Tibial artery (tissue), 4 donors: ENCODE data around the gene SEC61A2.

Source experiments
- DNase-seq, 2 donors: peaks; one replicate each; pipeline ENCODE4 v3.0.0-alpha.2; 2019
- H3K27ac ChIP-seq, 2 donors: fragments of 200-600 bp; sonication (generic) in 1 of 2; 1 replicate in 1 of 2; 2 replicates in 1 of 2; pipeline ENCODE4 v1.5.1; 2018 to 2019; ENCODE audit warnings: mild to moderate bottlenecking in 1 of 2
- H3K27me3 ChIP-seq, 2 donors: fragments of 200-600 bp; sonication (generic) in 1 of 2; one replicate each; pipeline versions ENCODE4 v1.5.1 to v1.6.0; 2016 to 2019
- H3K36me3 ChIP-seq, 3 donors: fragments of 200-600 bp; sonication (generic) in 2 of 3; one replicate each; pipeline ENCODE4 v1.5.1; 2016 to 2019; ENCODE audit warnings: mild to moderate bottlenecking in 2 of 3
- H3K4me1 ChIP-seq, 4 donors: fragments of 200-600 bp; sonication (generic) in 2 of 4; 1 replicate in 3 of 4; 2 replicates in 1 of 4; pipeline ENCODE4 v1.5.1; 2016 to 2019
- H3K4me3 ChIP-seq, 2 donors: fragments of 200-600 bp; sonication (generic) in 1 of 2; 1 replicate in 1 of 2; 2 replicates in 1 of 2; pipeline ENCODE4 v1.5.1; 2018 to 2019; ENCODE audit warnings: mild to moderate bottlenecking in 2 of 2
- H3K9me3 ChIP-seq, 3 donors: fragments of 200-600 bp; sonication (generic) in 1 of 3; one replicate each; pipeline ENCODE4 v1.5.1; 2016 to 2019
- intact Hi-C: fragments of 100-400 bp; cut with DNase I; formaldehyde crosslinking; loops from one replicate; pipeline ENCODE4 v1.15.0; 2023; ENCODE audit warnings: low total_unique reads
- TF ChIP-seq, protein P1 (sequence below), 2 experiments: fragments of 200-600 bp in 1 of 2; fragments of 450-650 bp in 1 of 2; IDR thresholded peaks; one replicate each; pipeline ENCODE4 v1.5.1; 2017 to 2019; ENCODE audit warnings: antibody characterized with exemption in 2 of 2, mild to moderate bottlenecking in 1 of 2, moderate library complexity in 1 of 2

Gene SEC61A2

DNA sequence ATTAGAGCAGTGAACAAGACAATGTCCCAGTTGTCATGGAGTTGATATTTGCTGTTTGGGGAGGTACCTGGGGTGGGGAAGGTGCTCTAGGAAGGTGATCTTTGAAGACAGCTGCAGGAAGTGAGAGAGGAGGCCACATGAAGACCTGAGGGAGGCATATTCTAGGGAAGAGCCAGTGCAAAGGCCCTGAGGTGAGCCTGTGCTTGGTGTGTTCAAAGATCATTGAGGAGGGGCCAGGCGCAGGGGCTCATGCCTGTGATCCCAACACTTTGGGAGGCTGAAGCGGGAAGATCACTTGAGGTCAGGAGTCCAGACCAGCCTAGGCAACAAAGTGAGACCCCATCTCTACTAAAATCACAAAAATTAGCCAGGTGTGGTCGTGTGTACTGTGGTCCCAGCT, 15.1 kb downstream of the SEC61A2 start:
- H3K4me3 ChIP-seq = no peak overlapping the region
- intact Hi-C loops = no loop called here
- no peak overlapping the region for H3K27ac ChIP-seq
- H3K27me3 ChIP-seq = no peaks in the 10 kb centered on the region
- no peaks in the 10 kb centered on the region for H3K9me3 ChIP-seq
- TF ChIP-seq, protein P1, sequence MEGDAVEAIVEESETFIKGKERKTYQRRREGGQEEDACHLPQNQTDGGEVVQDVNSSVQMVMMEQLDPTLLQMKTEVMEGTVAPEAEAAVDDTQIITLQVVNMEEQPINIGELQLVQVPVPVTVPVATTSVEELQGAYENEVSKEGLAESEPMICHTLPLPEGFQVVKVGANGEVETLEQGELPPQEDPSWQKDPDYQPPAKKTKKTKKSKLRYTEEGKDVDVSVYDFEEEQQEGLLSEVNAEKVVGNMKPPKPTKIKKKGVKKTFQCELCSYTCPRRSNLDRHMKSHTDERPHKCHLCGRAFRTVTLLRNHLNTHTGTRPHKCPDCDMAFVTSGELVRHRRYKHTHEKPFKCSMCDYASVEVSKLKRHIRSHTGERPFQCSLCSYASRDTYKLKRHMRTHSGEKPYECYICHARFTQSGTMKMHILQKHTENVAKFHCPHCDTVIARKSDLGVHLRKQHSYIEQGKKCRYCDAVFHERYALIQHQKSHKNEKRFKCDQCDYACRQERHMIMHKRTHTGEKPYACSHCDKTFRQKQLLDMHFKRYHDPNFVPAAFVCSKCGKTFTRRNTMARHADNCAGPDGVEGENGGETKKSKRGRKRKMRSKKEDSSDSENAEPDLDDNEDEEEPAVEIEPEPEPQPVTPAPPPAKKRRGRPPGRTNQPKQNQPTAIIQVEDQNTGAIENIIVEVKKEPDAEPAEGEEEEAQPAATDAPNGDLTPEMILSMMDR (IDR thresholded peaks at IDR 0.05) = no peak
- DNase-seq = no peak
- H3K4me1 ChIP-seq = no peaks in the 10 kb centered on the region
- peaks cover 38 to 86% (median 51%) of the 10 kb centered on the region in 3 donors for H3K36me3 ChIP-seq

DNA sequence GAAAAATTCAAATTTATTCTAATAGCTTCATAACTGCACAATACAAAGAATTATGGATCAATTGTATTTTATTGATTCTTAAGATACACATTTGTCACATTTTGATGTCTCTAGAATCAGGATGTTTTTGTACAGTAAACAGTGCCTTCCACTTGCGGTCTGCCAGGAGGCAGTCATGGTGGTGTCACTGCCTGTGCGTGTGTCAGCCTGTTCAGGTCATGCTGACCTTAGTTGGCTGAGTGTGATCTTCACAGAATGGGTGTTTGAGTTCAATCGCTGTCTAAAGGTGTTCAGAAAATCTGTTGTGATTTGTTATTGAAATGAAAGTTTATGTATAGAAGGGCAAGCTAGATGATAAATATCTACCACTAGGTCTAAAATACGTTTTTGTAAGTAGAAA, 20.7 kb downstream of the SEC61A2 start:
- Histone ChIP-seq H3K4me1 (no peaks in the 10 kb centered on the region), H3K36me3 (peaks cover 27 to 74% (median 37%) of the 10 kb centered on the region in 3 donors), H3K27ac (no peak overlapping the region), H3K27me3 (no peaks in the 10 kb centered on the region), H3K4me3 (no peak overlapping the region), H3K9me3 (no peaks in the 10 kb centered on the region)
- DNase-seq = no peak
- intact Hi-C loops = no loop called here
- TF ChIP-seq, protein P1 (IDR thresholded peaks at IDR 0.05) = no peak

DNA sequence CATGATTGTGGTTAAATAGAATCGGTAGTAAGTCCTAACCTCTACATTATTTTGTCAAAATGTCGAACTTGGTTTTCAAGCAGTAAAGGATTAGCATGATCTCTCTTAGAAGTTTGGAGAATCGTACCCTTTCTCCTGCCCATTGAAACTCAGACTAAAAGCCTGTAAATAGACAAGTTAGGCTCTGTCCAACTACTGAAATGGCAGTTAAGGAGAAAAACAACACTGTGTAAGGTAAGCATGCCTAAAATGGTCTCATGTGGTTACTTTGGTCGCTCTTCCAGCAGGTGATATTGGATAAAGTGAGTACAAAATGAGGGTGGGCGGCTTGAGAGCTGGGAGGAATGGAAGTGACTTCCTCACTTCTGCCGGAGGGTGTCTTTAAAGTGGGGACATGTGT, 25.0 kb downstream of the SEC61A2 start:
- H3K27me3 ChIP-seq = no peaks in the 10 kb centered on the region
- H3K36me3 ChIP-seq = peaks cover 31 to 72% (median 50%) of the 10 kb centered on the region in 3 donors
- DNase-seq = no peak
- no peaks in the 10 kb centered on the region for H3K9me3 ChIP-seq
- intact Hi-C loops = no loop called here
- H3K4me3 ChIP-seq = no peak overlapping the region
- no peak overlapping the region for H3K27ac ChIP-seq
- H3K4me1 ChIP-seq = no peaks in the 10 kb centered on the region
- TF ChIP-seq, protein P1 (IDR thresholded peaks at IDR 0.05) = no peak

DNA sequence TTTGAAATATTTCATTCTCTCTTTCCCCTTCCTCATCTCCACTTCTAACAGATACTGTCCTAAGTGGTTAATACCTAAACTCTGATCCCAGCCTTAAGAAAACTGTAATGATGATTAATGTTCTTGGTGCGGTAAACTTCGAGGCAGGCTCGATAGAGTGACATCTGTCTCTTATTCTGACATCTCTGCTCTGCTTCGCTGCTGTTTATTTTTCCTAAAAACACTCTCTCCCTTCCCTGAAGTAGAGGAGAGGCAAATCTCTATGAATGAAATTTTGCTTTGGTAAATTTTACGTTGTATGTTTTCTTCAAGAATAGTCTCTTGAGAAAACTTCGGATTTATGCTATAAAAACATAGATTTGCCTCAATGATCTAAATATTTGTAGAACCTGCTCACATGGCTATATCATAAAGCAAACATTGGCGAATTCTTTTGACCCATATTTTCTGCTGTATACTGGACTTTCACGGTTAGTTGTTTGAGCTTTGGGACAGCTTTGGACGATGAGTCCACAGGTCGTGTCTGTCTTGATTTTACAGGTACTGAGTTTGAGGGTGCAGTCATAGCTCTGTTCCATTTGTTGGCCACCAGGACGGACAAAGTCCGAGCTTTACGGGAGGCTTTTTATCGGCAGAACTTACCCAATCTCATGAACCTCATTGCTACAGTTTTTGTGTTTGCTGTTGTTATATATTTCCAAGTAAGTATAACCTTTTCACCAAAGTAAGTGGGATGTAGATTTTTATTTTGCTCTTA, 27.1 kb downstream of the SEC61A2 start:
- no peak for DNase-seq
- peaks cover 34 to 69% (median 45%) of the 10 kb centered on the region in 3 donors for H3K36me3 ChIP-seq

DNA sequence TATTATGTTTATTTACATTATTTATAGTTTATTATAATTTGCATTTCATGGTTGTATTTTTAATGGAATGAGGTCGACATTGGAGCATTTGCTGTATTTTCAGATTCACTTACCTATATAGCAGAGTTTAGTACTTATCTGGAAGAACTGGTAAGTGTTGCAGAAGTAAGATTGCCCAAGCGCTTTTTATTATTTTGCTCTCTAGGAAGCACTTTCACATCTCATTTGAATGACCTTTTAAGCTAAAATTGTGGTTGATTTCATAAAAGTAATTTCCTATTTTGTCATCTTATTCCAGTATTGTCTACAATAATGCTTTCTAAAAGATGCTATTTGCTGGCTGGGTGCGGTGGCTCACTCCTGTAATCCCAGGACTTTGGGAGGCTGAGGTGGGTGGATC, 28.6 kb downstream of the SEC61A2 start:
- H3K27me3 ChIP-seq = no peaks in the 10 kb centered on the region
- TF ChIP-seq, protein P1 (IDR thresholded peaks at IDR 0.05) = no peak
- no peak overlapping the region for H3K27ac ChIP-seq
- no peak for DNase-seq
- no peaks in the 10 kb centered on the region for H3K4me1 ChIP-seq
- H3K4me3 ChIP-seq = no peak overlapping the region
- H3K36me3 ChIP-seq = peaks cover 50 to 76% (median 60%) of the 10 kb centered on the region in 3 donors
- no peaks in the 10 kb centered on the region for H3K9me3 ChIP-seq
- intact Hi-C loops = no loop called here

More for the DNA sequence above, 27.1 kb downstream of the SEC61A2 start:
- Histone ChIP-seq H3K27me3 (no peaks in the 10 kb centered on the region), H3K4me3 (no peak overlapping the region), H3K4me1 (no peaks in the 10 kb centered on the region), H3K27ac (no peak overlapping the region), H3K9me3 (no peaks in the 10 kb centered on the region)
- intact Hi-C loops = no loop called here
- TF ChIP-seq, protein P1 (IDR thresholded peaks at IDR 0.05) = no peak
